HG02970 (cell line): ENCODE data around the gene MME.

Source experiments
- ATAC-seq: cut with Tn5 transposase; IDR thresholded peaks from one replicate; pipeline ENCODE4 v1.9.1; 2021; ENCODE audit warnings: mild to moderate bottlenecking, moderate library complexity, moderate number of reproducible peaks; ENCODE audit not compliant: unreplicated experiment, low FRiP score

MME gene

GRCh38 chr3:155228676-155229075 is 148.6 kb downstream of the MME start:
- no peak for ATAC-seq

- ATAC-seq = no peak
Observed at GRCh38 chr3:155229086-155229485, 149.0 kb downstream of the MME start.

DNA sequence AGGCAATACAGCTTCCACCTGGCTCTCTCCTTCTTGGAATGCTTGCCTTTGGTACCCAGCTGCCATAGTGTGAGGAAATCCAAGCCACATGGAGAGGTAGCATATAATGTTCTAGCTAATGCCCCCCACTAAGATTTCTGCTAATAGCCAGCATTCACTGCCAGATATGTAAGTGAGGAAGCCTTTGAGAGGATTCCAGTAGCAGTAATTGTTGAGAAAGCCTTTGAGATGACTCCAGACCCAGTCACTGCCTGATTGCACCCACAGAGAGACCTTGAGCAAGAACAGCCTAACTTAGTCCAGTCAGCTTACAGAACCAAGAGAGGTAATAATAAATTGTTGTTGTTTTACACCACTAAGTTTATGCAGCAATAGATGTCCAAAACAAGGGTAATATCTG is 150.3 kb downstream of the MME start:
- ATAC-seq = no peak

GRCh38 chr3:155231792-155232191 is 151.7 kb downstream of the MME start:
- no peak for ATAC-seq

GRCh38 chr3:155232605-155233004 is 152.5 kb downstream of the MME start:
- ATAC-seq = no peak

- no peak for ATAC-seq
Observed at GRCh38 chr3:155233213-155233612, 153.1 kb downstream of the MME start.
